Stomach (tissue), 8 donors: ENCODE results near the gene SEC22B. TPM values are rescaled to one million over a fixed set of nuclear protein-coding genes. Genes with fewer than 3 reads are reported as not detected.

Experiments used
- polyA plus RNA-seq, 3 donors: library from polyadenylated mRNA; stranded (reverse); fragments of 200-250 nt; gene quantifications; one replicate each; pipeline ENCODE4 v1.2.3, GENCODE V29; 2013
- small RNA-seq, 4 donors: library from RNA; depleted of rRNA; stranded (forward); fragments of <200 nt; gene quantifications; one replicate each; pipeline ENCODE3, GENCODE V24; 2016
- total RNA-seq, 5 donors: library from RNA; depleted of rRNA; stranded (reverse); fragments of >200 nt; gene quantifications; one replicate each; pipeline versions ENCODE4 v1.1.0 to v1.2.3, GENCODE V29; 2014 to 2016
- donor health status: healthy with polysubstance abuse.
- donor health status: Bipolar disorder and iron deficiency.
- donor health status: healthy.

Gene SEC22B
- total and polyA plus RNA-seq, 8 donors: 1.7 to 82.4 (median 18.8) TPM

Small RNA genes within 50 kb of the gene (small RNA-seq; reads per million reads assigned to genes)
- 0 reads per million in 4 donors for gene RNU6-465P

Other genes starting within 250 kb of the SEC22B start
- gene NOTCH2, start 106.9 kb downstream of the SEC22B start, total RNA-seq: 100 to 1,000 TPM in 1 of 5 donors, 10 to 100 TPM in 4; 24.1 to 191 (median 46.6) TPM
- gene NOTCH2, start 106.9 kb downstream of the SEC22B start, polyA plus RNA-seq: 1 to 10 TPM in 2 of 3 donors, under 1 TPM in 1; 0.92 to 6.6 (median 3.5) TPM
- gene NBPF8, start 238.5 kb upstream of the SEC22B start, total RNA-seq: 10 to 100 TPM in 4 of 5 donors, 1 to 10 TPM in 1; 8.2 to 17.9 (median 13.2) TPM
- 1 to 10 TPM; 2.9 to 3.9 (median 3.9) TPM for gene NBPF8, start 238.5 kb upstream of the SEC22B start, polyA plus RNA-seq